Measurements from ENCODE around the gene LNP1.

GRCh38 chr3:100503448-100503847, 102.1 kb downstream of the LNP1 start:
- TF ChIP-seq, protein P1, sequence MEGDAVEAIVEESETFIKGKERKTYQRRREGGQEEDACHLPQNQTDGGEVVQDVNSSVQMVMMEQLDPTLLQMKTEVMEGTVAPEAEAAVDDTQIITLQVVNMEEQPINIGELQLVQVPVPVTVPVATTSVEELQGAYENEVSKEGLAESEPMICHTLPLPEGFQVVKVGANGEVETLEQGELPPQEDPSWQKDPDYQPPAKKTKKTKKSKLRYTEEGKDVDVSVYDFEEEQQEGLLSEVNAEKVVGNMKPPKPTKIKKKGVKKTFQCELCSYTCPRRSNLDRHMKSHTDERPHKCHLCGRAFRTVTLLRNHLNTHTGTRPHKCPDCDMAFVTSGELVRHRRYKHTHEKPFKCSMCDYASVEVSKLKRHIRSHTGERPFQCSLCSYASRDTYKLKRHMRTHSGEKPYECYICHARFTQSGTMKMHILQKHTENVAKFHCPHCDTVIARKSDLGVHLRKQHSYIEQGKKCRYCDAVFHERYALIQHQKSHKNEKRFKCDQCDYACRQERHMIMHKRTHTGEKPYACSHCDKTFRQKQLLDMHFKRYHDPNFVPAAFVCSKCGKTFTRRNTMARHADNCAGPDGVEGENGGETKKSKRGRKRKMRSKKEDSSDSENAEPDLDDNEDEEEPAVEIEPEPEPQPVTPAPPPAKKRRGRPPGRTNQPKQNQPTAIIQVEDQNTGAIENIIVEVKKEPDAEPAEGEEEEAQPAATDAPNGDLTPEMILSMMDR (optimal IDR thresholded peaks at IDR 0.05 in 1 of 3, IDR thresholded peaks at IDR 0.05 in 1 of 3, conservative IDR thresholded peaks at IDR 0.05 in 1 of 3; ENCODE audit: extremely low read depth in 1 of 3, insufficient read depth in 2 of 3, low read length in 3 of 3): no peak
- no peak for TF ChIP-seq EZH2 (IDR thresholded peaks at IDR 0.05; ENCODE audit: low read length)

Data from keratinocyte (primary cell).